Fibroblast of lung (primary cell): ENCODE results near the gene TAS2R1.

ENCODE experiments used
- CTCF ChIP-seq, 2 donors: IDR thresholded peaks in 1 of 2; conservative IDR thresholded peaks in 1 of 2; 1 replicate in 1 of 2; 2 replicates in 1 of 2; pipeline ENCODE4 v1.5.1; 2011 to 2012; ENCODE audit warnings: low read length in 2 of 2, control low read depth in 1 of 2, inconsistent platforms in 1 of 2, low read depth in 1 of 2, mild to moderate bottlenecking in 1 of 2
- EZH2 ChIP-seq: IDR thresholded peaks from 2 replicates; pipeline ENCODE4 v1.5.1; 2012; ENCODE audit warnings: low read length, control low read depth, mild to moderate bottlenecking; ENCODE audit errors: missing control alignments

GRCh38 chr5:9589049-9589835, 40.9 kb downstream of the TAS2R1 start:
- TF ChIP-seq CTCF (conservative IDR thresholded peaks at IDR 0.05 in 1 of 2, IDR thresholded peaks at IDR 0.05 in 1 of 2; ENCODE audit: low read depth in 1 of 2, low read length in 2 of 2): no peak
- no peak for TF ChIP-seq EZH2
